HG02973 (cell line): Measurements from ENCODE around the gene OTOP2.

ENCODE experiments used
- ATAC-seq: cut with Tn5 transposase; IDR thresholded peaks from one replicate; pipeline ENCODE4 v1.9.1; 2021; ENCODE audit warnings: moderate library complexity; ENCODE audit not compliant: unreplicated experiment

The OTOP2 gene

GRCh38 chr17:74922694-74923537 is 1.2 kb upstream of the OTOP2 start, which contains the start of gene USH1G:
TSS of gene USH1G (minus strand) at chr17:74923255. CDS start at chr17:74923073, 182 bp downstream.
- ATAC-seq, result no peak

- ATAC-seq, result no peak
These were observed 379 bp upstream of the OTOP2 start for GRCh38 chr17:74923538-74924249.

- ATAC-seq, result no peak
These were observed 1.2 kb downstream of the OTOP2 start for GRCh38 chr17:74925242-74925641.

GRCh38 chr17:74928786-74929185 is 4.7 kb downstream of the OTOP2 start:
- ATAC-seq, result no peak

- no peak for ATAC-seq
These were observed 6.5 kb downstream of the OTOP2 start for GRCh38 chr17:74930535-74931036.

GRCh38 chr17:74935048-74935447 is 11.0 kb downstream of the OTOP2 start:
- ATAC-seq, result no peak

- ATAC-seq, result no peak
These were observed 11.8 kb downstream of the OTOP2 start, which contains the start of gene OTOP3 for GRCh38 chr17:74935585-74936469. TSS of gene OTOP3 (plus strand) at chr17:74935898. CDS start at chr17:74935922, 24 bp downstream.

GRCh38 chr17:74936470-74936799 is 12.4 kb downstream of the OTOP2 start:
- ATAC-seq, result no peak

GRCh38 chr17:74937064-74938051 is 13.3 kb downstream of the OTOP2 start:
- ATAC-seq, result no peak

GRCh38 chr17:74938194-74938950 is 14.3 kb downstream of the OTOP2 start:
- no peak for ATAC-seq

- no peak for ATAC-seq
These were observed 15.5 kb downstream of the OTOP2 start for GRCh38 chr17:74939534-74939933.

GRCh38 chr17:74941128-74941725 is 17.2 kb downstream of the OTOP2 start:
- no peak for ATAC-seq

GRCh38 chr17:74943808-74944522 is 19.9 kb downstream of the OTOP2 start:
- ATAC-seq, result no peak

GRCh38 chr17:74945543-74945942 is 21.5 kb downstream of the OTOP2 start:
- no peak for ATAC-seq

- no peak for ATAC-seq
These were observed 22.6 kb downstream of the OTOP2 start for GRCh38 chr17:74946641-74947040.

GRCh38 chr17:74947041-74947754 is 23.1 kb downstream of the OTOP2 start:
- no peak for ATAC-seq

GRCh38 chr17:74949455-74950115 is 25.5 kb downstream of the OTOP2 start:
- no peak for ATAC-seq
